SK-MEL-5 (cell line): ENCODE data around the gene SLX9. TPM values are rescaled to one million over a fixed set of nuclear protein-coding genes. Genes with fewer than 3 reads are reported as not detected.

Experiments used
- DNase-seq: peaks from one replicate; pipeline ENCODE4 v3.0.0-alpha.2; 2016; ENCODE audit warnings: low read depth, low spot score
- in situ Hi-C: cut with HindIII; loops from 2 replicates; pipeline ENCODE4 v1.10.0; 2016; ENCODE audit warnings: low sequenced_read_pairs, high pct_unique_total_duplicates, low pct_unique_long_range_greater_than_20kb
- total RNA-seq: library from RNA; depleted of rRNA; stranded (reverse); fragments of >200 nt; shearing (Covaris generic); gene quantifications from 2 replicates; pipeline ENCODE4 v1.2.3, GENCODE V29; 2014

SLX9 gene
- total RNA-seq, 1 experiment from 2014 or later, result 34.9 TPM

- in situ Hi-C loops, result no loop called here
- no peak for DNase-seq
Measured at GRCh38 chr21:44998086-44998620, 58.3 kb downstream of the SLX9 start.

GRCh38 chr21:44998621-44999427 is 59.0 kb downstream of the SLX9 start:
- in situ Hi-C loops, result no loop called here
- DNase-seq, result no peak

- DNase-seq, result no peak
- in situ Hi-C loops, result no loop called here
Measured at GRCh38 chr21:44999428-44999971, 59.7 kb downstream of the SLX9 start.

- DNase-seq, result no peak
- in situ Hi-C loops, result no loop called here
Measured at GRCh38 chr21:44999972-45000636, 60.3 kb downstream of the SLX9 start.

- in situ Hi-C loops, result no loop called here
- DNase-seq, result no peak
Measured at GRCh38 chr21:45000637-45001133, 60.9 kb downstream of the SLX9 start.

- DNase-seq, result no peak
- in situ Hi-C loops, result no loop called here
Measured at GRCh38 chr21:45001134-45002095, 61.6 kb downstream of the SLX9 start.

GRCh38 chr21:45002381-45003204 is 62.8 kb downstream of the SLX9 start:
- DNase-seq, result no peak
- in situ Hi-C loops, result no loop called here

- no peak for DNase-seq
- in situ Hi-C loops, result no loop called here
Measured at GRCh38 chr21:45003331-45004058, 63.7 kb downstream of the SLX9 start.

GRCh38 chr21:45004059-45004422 is 64.2 kb downstream of the SLX9 start:
- in situ Hi-C loops, result no loop called here
- no peak for DNase-seq

- in situ Hi-C loops, result no loop called here
- no peak for DNase-seq
Measured at GRCh38 chr21:45004481-45005247, 64.8 kb downstream of the SLX9 start.

- in situ Hi-C loops, result no loop called here
- DNase-seq, result no peak
Measured at GRCh38 chr21:45006536-45007095, 66.8 kb downstream of the SLX9 start.

GRCh38 chr21:45009616-45010015 is 69.8 kb downstream of the SLX9 start:
- DNase-seq, result no peak
- in situ Hi-C loops, result no loop called here

- in situ Hi-C loops, result no loop called here
- peak; percentile 99 for DNase-seq
Measured at GRCh38 chr21:45010096-45010495, 70.3 kb downstream of the SLX9 start.

GRCh38 chr21:45010860-45011259 is 71.0 kb downstream of the SLX9 start:
- in situ Hi-C loops, result no loop called here

GRCh38 chr21:45011426-45011825 is 71.6 kb downstream of the SLX9 start:
- in situ Hi-C loops, result no loop called here
- no peak for DNase-seq

More at GRCh38 chr21:45010860-45011259, 71.0 kb downstream of the SLX9 start:
- no peak for DNase-seq
